OCI-LY1 (cell line): ENCODE measurements around the gene HOXA7.

ENCODE experiments used
- H2AFZ ChIP-seq: fragments of 200-600 bp; sonication (generic), shearing (Covaris generic); 2 replicates; pipeline ENCODE4 v1.6.0; 2014; ENCODE audit warnings: antibody characterized with exemption, mild to moderate bottlenecking, low read length
- H3F3A ChIP-seq: fragments of 200-600 bp; sonication (generic), shearing (Covaris generic); 2 replicates; pipeline ENCODE4 v1.6.0; 2014; ENCODE audit warnings: mild to moderate bottlenecking, antibody characterized with exemption, low read length, moderate library complexity; ENCODE audit not compliant: insufficient read depth
- H3K27ac ChIP-seq: fragments of 200-600 bp; sonication (generic); 2 replicates; pipeline ENCODE4 v1.5.1; 2014; ENCODE audit warnings: low read length, mixed run types, mild to moderate bottlenecking, low read depth; ENCODE audit not compliant: poor library complexity, severe bottlenecking
- H3K27me3 ChIP-seq: fragments of 200-600 bp; sonication (generic); 2 replicates; pipeline ENCODE4 v1.6.0; 2014; ENCODE audit warnings: antibody characterized with exemption, mild to moderate bottlenecking, low read length, moderate library complexity; ENCODE audit not compliant: insufficient read depth
- H3K36me3 ChIP-seq: fragments of 200-600 bp; sonication (generic); 2 replicates; pipeline ENCODE4 v1.6.1; 2014; ENCODE audit warnings: mild to moderate bottlenecking, antibody characterized with exemption, low read length, moderate library complexity, mixed read lengths; ENCODE audit not compliant: insufficient read depth
- H3K4me1 ChIP-seq: fragments of 200-600 bp; sonication (generic); 2 replicates; pipeline ENCODE4 v1.5.1; 2014; ENCODE audit warnings: mild to moderate bottlenecking, low read length, moderate library complexity; ENCODE audit not compliant: insufficient read depth, severe bottlenecking
- H3K4me2 ChIP-seq: fragments of 200-600 bp; sonication (generic), shearing (Covaris generic); 2 replicates; pipeline ENCODE4 v1.6.1; 2014; ENCODE audit warnings: low read length
- H3K4me3 ChIP-seq: fragments of 200-600 bp; sonication (generic); 2 replicates; pipeline ENCODE4 v1.5.1; 2014; ENCODE audit warnings: low read length, low read depth, mild to moderate bottlenecking, mixed read lengths; ENCODE audit not compliant: poor library complexity, severe bottlenecking
- H3K79me2 ChIP-seq: fragments of 200-600 bp; shearing (Covaris generic); 2 replicates; pipeline ENCODE4 v1.6.1; 2016; ENCODE audit warnings: mixed run types, low read length, mixed read lengths; ENCODE audit not compliant: insufficient read depth
- H3K9ac ChIP-seq: fragments of 200-600 bp; sonication (generic), shearing (Covaris generic); 2 replicates; pipeline ENCODE4 v1.6.1; 2014; ENCODE audit warnings: mild to moderate bottlenecking, low read length, mixed read lengths
- H3K9me2 ChIP-seq: fragments of 200-600 bp; sonication (generic), shearing (Covaris generic); 2 replicates; pipeline ENCODE4 v1.6.1; 2014; ENCODE audit warnings: low read depth, mild to moderate bottlenecking, low read length, mixed read lengths
- H3K9me3 ChIP-seq: fragments of 200-600 bp; shearing (Covaris generic); 2 replicates; pipeline ENCODE4 v1.6.1; 2014; ENCODE audit warnings: low read length, mixed read lengths
- H4K20me1 ChIP-seq: fragments of 200-600 bp; sonication (generic), shearing (Covaris generic); 2 replicates; pipeline ENCODE4 v1.6.0; 2016; ENCODE audit warnings: mild to moderate bottlenecking, low read length; ENCODE audit not compliant: insufficient read depth
- CTCF ChIP-seq: fragments of 200-600 bp; sonication (generic), shearing (Covaris generic); IDR thresholded peaks from 2 replicates; pipeline ENCODE4 v1.5.1; 2017; ENCODE audit warnings: mild to moderate bottlenecking, antibody characterized with exemption, low read length, moderate library complexity, mixed read lengths
- EZH2 ChIP-seq: fragments of 200-600 bp; sonication (generic), shearing (Covaris generic); IDR thresholded peaks from 2 replicates; pipeline ENCODE4 v1.8.0; 2017; ENCODE audit warnings: borderline replicate concordance, mixed run types, mild to moderate bottlenecking, antibody characterized with exemption, low read length, moderate library complexity, mixed read lengths

HOXA7 gene

GRCh38 chr7:27179030-27179429 is 22.6 kb upstream of the HOXA7 start:
- Histone ChIP-seq H3K4me1 (peaks cover 12% of the 10 kb centered on the region), H3K4me2 (no peak overlapping the region), H4K20me1 (no peaks in the 10 kb centered on the region), H3K79me2 (no peaks in the 10 kb centered on the region), H3K9me3 (no peaks in the 10 kb centered on the region), H3K9me2 (no peaks in the 10 kb centered on the region), H3K36me3 (no peaks in the 10 kb centered on the region), H3F3A (no peaks in the 10 kb centered on the region), H3K4me3 (no peak overlapping the region), H3K27me3 (no peaks in the 10 kb centered on the region; the same call in 1 of the 2 replicates), H3K9ac (no peak overlapping the region), H3K27ac (no peak overlapping the region), H2AFZ (no peak overlapping the region)
- TF ChIP-seq EZH2 = no peak
- no peak for TF ChIP-seq CTCF

- no peaks in the 10 kb centered on the region for H3K9me2 ChIP-seq
- TF ChIP-seq CTCF (no peak), EZH2 (no peak)
- H3K79me2 ChIP-seq = no peaks in the 10 kb centered on the region
- H3K27me3 ChIP-seq = no peaks in the 10 kb centered on the region; the same call in 1 of the 2 replicates
- no peak overlapping the region for H3K27ac ChIP-seq
- no peak overlapping the region for H3K9ac ChIP-seq
- no peaks in the 10 kb centered on the region for H3K9me3 ChIP-seq
- peaks cover 10% of the 10 kb centered on the region for H3K4me1 ChIP-seq
- H2AFZ ChIP-seq = no peak overlapping the region
- no peaks in the 10 kb centered on the region for H3F3A ChIP-seq
- no peaks in the 10 kb centered on the region for H3K36me3 ChIP-seq
- no peak overlapping the region for H3K4me3 ChIP-seq
- no peaks in the 10 kb centered on the region for H4K20me1 ChIP-seq
- H3K4me2 ChIP-seq = no peak overlapping the region
Observed at GRCh38 chr7:27178366-27178765, 21.9 kb upstream of the HOXA7 start.

GRCh38 chr7:27177795-27178320 is 21.4 kb upstream of the HOXA7 start:
- H3K4me3 ChIP-seq = no peak overlapping the region

More at GRCh38 chr7:27177795-27178320, 21.4 kb upstream of the HOXA7 start:
- no peaks in the 10 kb centered on the region for H3K9me2 ChIP-seq
- H2AFZ ChIP-seq = no peak overlapping the region
- H3K9me3 ChIP-seq = no peaks in the 10 kb centered on the region
- peaks cover 12% of the 10 kb centered on the region for H3K4me1 ChIP-seq
- no peaks in the 10 kb centered on the region for H3K36me3 ChIP-seq
- no peaks in the 10 kb centered on the region for H3K79me2 ChIP-seq
- peaks cover 2% of the 10 kb centered on the region; the same call in 1 of the 2 replicates for H3K27me3 ChIP-seq
- no peak overlapping the region for H3K9ac ChIP-seq
- H3K4me2 ChIP-seq = no peak overlapping the region
- TF ChIP-seq EZH2 (no peak), CTCF (no peak)
- H3K27ac ChIP-seq = no peak overlapping the region
- H4K20me1 ChIP-seq = no peaks in the 10 kb centered on the region
- H3F3A ChIP-seq = no peaks in the 10 kb centered on the region
